DOHH2 (cell line): ENCODE data around the gene USP31.

ENCODE experiments used
- H3F3A ChIP-seq: fragments of 200-600 bp; sonication (generic), shearing (Covaris generic); 2 replicates; pipeline ENCODE4 v1.6.0; 2016; ENCODE audit warnings: antibody characterized with exemption, mild to moderate bottlenecking; ENCODE audit not compliant: control insufficient read depth, insufficient read depth
- H3K27ac ChIP-seq: fragments of 200-600 bp; sonication (generic); 2 replicates; pipeline ENCODE4 v1.5.1; 2014; ENCODE audit warnings: low read depth, mild to moderate bottlenecking, low read length, moderate library complexity
- H3K27me3 ChIP-seq: fragments of 200-600 bp; sonication (generic); 2 replicates; pipeline ENCODE4 v1.6.1; 2014; ENCODE audit warnings: mild to moderate bottlenecking, low read length, mixed read lengths; ENCODE audit not compliant: control insufficient read depth
- H3K36me3 ChIP-seq: fragments of 200-600 bp; sonication (generic); 2 replicates; pipeline ENCODE4 v1.6.1; 2014; ENCODE audit warnings: mild to moderate bottlenecking, low read length, moderate library complexity, mixed read lengths; ENCODE audit not compliant: control insufficient read depth
- H3K4me1 ChIP-seq: fragments of 200-600 bp; sonication (generic); 2 replicates; pipeline ENCODE4 v1.6.1; 2014; ENCODE audit warnings: mild to moderate bottlenecking, low read length, mixed read lengths; ENCODE audit not compliant: control insufficient read depth
- H3K4me2 ChIP-seq: fragments of 200-600 bp; sonication (generic); 2 replicates; pipeline ENCODE4 v1.6.0; 2014; ENCODE audit warnings: mild to moderate bottlenecking, low read length, moderate library complexity
- H3K4me3 ChIP-seq: fragments of 200-600 bp; sonication (generic); 2 replicates; pipeline ENCODE4 v1.5.1; 2014; ENCODE audit warnings: mild to moderate bottlenecking, low read length, mixed read lengths
- H3K79me2 ChIP-seq: fragments of 200-600 bp; sonication (generic); 2 replicates; pipeline ENCODE4 v1.6.1; 2014; ENCODE audit warnings: mild to moderate bottlenecking, low read length, mixed read lengths; ENCODE audit not compliant: control insufficient read depth
- H3K9me2 ChIP-seq: fragments of 200-600 bp; sonication (generic); replicated peaks from 2 replicates; pipeline ENCODE4 v1.6.1; 2014; ENCODE audit warnings: mild to moderate bottlenecking, low read length, mixed read lengths; ENCODE audit not compliant: control insufficient read depth
- H3K9me3 ChIP-seq: fragments of 200-600 bp; sonication (generic); 2 replicates; pipeline ENCODE4 v1.6.1; 2014; ENCODE audit warnings: antibody characterized with exemption, low read length, mixed read lengths; ENCODE audit not compliant: control insufficient read depth, insufficient read depth
- H4K20me1 ChIP-seq: fragments of 200-600 bp; sonication (generic); 2 replicates; pipeline ENCODE4 v1.6.0; 2014; ENCODE audit warnings: low read depth, mild to moderate bottlenecking, antibody characterized with exemption, low read length, moderate library complexity; ENCODE audit not compliant: control insufficient read depth, insufficient read depth
- CTCF ChIP-seq: fragments of 200-600 bp; sonication (generic); IDR thresholded peaks from one replicate; pipeline ENCODE4 v1.5.1; 2014; ENCODE audit warnings: antibody characterized with exemption, mild to moderate bottlenecking, low read depth, low read length; ENCODE audit not compliant: poor library complexity, severe bottlenecking
- EZH2phosphoT487 ChIP-seq: fragments of 200-600 bp; sonication (generic); IDR thresholded peaks from 2 replicates; pipeline ENCODE4 v1.6.1; 2017; ENCODE audit warnings: borderline replicate concordance, mild to moderate bottlenecking, antibody characterized with exemption, low read length, moderate library complexity, mixed read lengths

USP31 gene

GRCh38 chr16:23158114-23158513 lies 8.9 kb upstream of the USP31 start:
- H3K27me3 ChIP-seq = peaks cover 26% of the 10 kb centered on the region
- no peaks in the 10 kb centered on the region for H3F3A ChIP-seq
- no peaks in the 10 kb centered on the region for H4K20me1 ChIP-seq
- no peak overlapping the region for H3K4me3 ChIP-seq
- H3K79me2 ChIP-seq = no peaks in the 10 kb centered on the region
- H3K9me2 ChIP-seq = no peaks in the 10 kb centered on the region
- H3K27ac ChIP-seq = no peak overlapping the region
- no peaks in the 10 kb centered on the region for H3K36me3 ChIP-seq
- H3K4me2 ChIP-seq = no peak overlapping the region
- no peaks in the 10 kb centered on the region for H3K9me3 ChIP-seq
- peaks cover 6% of the 10 kb centered on the region for H3K4me1 ChIP-seq
- TF ChIP-seq CTCF (no peak), EZH2phosphoT487 (no peak)

- H3K9me2 ChIP-seq = no peaks in the 10 kb centered on the region
- no peaks in the 10 kb centered on the region for H3K36me3 ChIP-seq
- H3K27me3 ChIP-seq = peaks cover 26% of the 10 kb centered on the region
- H3K9me3 ChIP-seq = no peaks in the 10 kb centered on the region
- H3K4me3 ChIP-seq = no peak overlapping the region
- H3F3A ChIP-seq = no peaks in the 10 kb centered on the region
- no peaks in the 10 kb centered on the region for H3K79me2 ChIP-seq
- H3K4me2 ChIP-seq = no peak overlapping the region
- TF ChIP-seq EZH2phosphoT487 (no peak), CTCF (no peak)
- H3K27ac ChIP-seq = no peak overlapping the region
- H3K4me1 ChIP-seq = peaks cover 6% of the 10 kb centered on the region
- H4K20me1 ChIP-seq = no peaks in the 10 kb centered on the region
Measured at GRCh38 chr16:23156946-23157460, 7.8 kb upstream of the USP31 start.

- Histone ChIP-seq H3K9me2 (no peaks in the 10 kb centered on the region), H3K79me2 (no peaks in the 10 kb centered on the region)
- no peak for TF ChIP-seq EZH2phosphoT487
- no peak for TF ChIP-seq CTCF
Measured at GRCh38 chr16:23156110-23156509, 6.9 kb upstream of the USP31 start.

More at GRCh38 chr16:23156110-23156509, 6.9 kb upstream of the USP31 start:
- Histone ChIP-seq H3K4me2 (no peak overlapping the region), H3K36me3 (no peaks in the 10 kb centered on the region), H3K9me3 (no peaks in the 10 kb centered on the region), H4K20me1 (no peaks in the 10 kb centered on the region), H3K4me3 (no peak overlapping the region), H3K4me1 (peaks cover 6% of the 10 kb centered on the region), H3F3A (no peaks in the 10 kb centered on the region), H3K27me3 (peaks cover 26% of the 10 kb centered on the region), H3K27ac (no peak overlapping the region)
